ENCODE results near the gene MGMT. TPM values are rescaled to one million over a fixed set of nuclear protein-coding genes. Genes with fewer than 3 reads are reported as not detected.

The MGMT gene
- total RNA-seq, 1 experiment from 2014 or later: 11.5 TPM

DNA sequence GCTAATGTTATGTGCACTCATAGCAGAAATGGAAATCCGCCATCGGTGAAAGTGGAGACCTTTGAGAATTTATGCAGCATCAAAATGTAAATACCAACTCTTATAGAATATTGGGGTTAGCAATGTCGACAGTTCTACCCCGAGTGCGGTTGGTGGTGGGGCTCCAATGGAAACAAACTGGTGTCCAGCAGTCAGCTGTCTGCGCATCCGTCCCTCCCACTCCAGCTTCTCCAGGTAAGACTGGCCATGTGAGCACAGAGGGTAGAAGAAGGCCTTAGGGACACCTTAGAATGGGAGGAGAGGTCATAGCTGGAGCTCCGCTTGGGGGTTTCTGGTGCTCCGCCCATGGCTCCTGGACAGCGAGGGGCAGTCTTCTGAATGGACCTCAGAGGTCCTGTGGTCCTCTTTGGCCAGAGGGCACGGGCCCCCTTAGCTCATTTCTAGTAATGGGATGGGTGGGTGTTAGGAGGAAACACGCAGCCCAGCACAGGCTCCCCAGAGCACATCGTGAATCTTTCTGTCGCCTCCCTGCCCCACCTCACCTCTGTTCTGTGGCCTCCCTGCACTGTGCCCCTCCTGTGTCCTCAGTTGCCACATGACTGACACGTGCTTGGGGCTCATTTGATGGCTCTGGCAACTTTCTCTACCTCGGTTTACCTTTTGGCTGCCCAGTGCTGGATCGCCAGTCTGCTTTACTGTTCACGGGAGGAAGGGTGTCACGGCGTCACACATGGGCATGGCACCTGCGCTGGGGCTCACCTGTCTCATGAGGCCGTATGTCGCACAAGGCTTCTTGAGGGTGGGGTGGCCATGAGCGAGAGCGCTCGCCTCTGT, 50.0 kb downstream of the MGMT start:
- DNase-seq (ENCODE audit: extremely low read depth, low read depth): no peak

DNA sequence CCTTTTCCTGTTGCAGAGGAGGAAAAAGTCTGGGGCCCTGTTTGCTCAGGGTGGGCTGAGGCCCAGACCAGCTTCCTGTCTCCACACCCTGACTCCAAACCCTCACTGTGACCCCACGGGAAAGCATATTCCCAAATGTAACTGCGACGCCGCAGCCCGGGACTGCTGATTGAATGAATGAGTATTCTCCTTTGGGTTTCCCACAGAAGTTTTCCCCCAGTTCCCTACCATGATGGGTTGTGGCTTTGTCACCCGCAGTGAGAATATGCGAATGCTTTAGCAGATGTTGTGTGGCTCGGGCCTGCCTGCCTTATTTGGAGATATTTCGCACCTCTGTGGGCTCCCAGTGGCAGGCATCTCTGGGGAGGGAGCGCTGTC, 50.6 kb downstream of the MGMT start:
- no peak for DNase-seq (ENCODE audit: extremely low read depth, low read depth)

DNA sequence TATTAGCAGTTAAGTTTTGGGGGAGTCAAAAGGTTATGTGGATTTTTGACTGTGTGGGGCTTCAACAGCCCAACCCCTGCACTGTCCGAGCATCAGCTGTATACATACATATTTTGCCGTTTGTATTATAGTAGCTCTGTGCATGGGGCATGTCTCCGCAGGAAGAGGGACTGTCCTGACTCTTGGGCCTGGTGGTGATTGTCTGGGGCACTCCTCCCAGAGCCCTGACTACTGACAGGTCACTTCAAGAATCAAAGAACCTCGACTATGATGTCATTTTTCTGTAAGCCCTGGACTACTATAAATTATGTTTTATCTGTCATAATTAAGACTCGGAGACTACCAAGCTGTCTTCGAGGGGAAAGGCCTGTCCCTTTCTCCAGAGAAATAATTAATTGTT, 51.8 kb downstream of the MGMT start:
- no peak for DNase-seq (ENCODE audit: extremely low read depth, low read depth)

DNA sequence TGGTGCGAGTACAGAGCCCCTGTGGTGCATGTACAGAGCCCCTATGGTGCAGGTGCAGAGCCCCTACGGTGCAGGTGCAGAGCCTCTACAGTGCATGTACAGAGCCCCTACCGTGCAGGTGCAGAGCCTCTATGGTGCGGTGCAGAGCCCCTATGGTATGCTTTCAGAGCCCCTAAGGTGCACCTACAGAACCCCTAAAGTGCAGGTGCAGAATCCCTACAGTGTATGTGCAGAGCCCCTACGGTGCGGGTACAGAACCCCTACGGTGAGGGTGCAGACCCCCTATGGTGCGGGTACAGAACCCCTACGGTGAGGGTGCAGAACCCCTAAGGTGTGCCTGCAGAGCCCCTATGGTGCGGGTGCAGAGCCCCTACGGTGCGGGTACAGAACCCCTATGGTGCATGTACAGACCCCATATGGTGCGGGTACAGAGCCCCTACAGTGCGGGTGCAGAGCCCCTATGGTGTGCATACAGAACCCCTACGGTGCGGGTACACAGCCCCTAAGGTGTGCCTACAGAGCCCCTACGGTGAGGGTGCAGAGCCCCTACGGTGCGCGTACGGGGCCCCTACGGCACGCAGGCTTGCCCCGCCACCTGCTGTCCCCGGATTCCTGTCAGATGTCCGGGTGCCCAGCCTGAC, 53.5 kb downstream of the MGMT start:
- no peak for DNase-seq (ENCODE audit: extremely low read depth, low read depth)

DNA sequence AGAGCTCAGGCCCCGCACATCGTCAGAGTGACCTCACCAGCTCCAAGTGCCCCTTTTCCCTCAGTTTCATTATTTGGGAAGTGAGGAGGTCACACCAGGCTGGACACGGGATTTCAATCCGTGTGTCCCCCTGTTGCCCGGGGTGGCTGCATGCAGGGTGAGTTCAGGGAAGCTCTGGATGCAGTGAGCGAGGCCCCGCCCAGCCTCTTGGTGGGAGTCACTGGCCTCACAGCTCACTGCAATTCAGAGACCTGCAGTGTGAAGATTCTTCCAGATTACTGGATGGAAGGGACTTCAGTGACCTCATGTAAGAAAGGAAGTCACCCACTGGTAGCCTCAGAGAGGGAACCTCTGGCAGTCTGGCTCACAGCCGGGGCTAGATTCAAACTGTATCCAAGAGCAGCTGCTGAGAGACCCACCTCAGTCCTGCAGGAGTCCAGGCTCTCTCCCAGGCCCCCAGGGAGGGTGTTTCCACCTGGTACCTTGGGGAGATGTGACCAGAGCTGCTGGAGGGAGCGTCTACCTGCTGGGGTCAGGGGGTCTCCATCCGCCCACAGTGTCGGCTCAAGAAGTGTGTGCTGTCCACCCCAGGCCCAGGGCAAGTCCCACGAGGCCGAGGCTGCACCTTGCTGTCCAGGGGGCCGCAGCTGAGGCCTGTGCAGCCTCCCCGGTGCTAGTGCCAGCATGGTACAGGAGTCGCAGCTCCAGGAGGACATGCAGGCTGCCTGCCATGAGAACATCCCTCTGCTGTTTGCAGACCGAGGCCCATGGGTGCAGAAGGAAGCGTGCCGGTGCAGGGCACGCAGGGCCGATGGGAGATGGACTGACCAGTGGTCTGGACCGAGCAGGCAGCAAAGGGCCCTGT, 54.4 kb downstream of the MGMT start:
- DNase-seq (ENCODE audit: extremely low read depth, low read depth): no peak

DNA sequence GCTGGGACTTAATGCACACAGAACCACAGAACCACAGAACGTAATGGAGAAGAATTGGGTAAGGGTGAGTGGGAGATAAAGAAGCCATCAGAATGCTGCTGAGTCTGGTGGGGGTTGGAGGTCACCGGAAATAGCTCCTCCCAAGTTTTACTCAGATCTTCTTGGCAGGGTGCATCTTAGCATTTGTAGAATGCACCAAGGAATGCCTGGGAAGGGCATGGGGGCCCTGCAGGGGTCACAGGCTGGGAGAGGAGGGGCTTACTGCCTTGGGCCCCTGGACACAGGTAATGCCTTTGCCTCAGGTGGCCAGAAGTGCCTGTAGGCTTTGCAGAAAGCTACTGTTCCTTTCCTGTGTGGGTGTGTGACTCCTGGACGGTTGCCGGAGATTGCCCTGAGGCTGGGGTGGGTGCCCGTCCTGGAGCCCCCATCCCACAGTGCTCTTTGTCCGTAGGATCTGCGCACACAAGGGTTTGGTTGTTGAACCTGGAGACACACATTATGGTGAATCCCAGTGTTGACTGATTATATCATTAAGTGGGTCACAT, 55.1 kb downstream of the MGMT start:
- DNase-seq (ENCODE audit: extremely low read depth, low read depth): no peak

DNA sequence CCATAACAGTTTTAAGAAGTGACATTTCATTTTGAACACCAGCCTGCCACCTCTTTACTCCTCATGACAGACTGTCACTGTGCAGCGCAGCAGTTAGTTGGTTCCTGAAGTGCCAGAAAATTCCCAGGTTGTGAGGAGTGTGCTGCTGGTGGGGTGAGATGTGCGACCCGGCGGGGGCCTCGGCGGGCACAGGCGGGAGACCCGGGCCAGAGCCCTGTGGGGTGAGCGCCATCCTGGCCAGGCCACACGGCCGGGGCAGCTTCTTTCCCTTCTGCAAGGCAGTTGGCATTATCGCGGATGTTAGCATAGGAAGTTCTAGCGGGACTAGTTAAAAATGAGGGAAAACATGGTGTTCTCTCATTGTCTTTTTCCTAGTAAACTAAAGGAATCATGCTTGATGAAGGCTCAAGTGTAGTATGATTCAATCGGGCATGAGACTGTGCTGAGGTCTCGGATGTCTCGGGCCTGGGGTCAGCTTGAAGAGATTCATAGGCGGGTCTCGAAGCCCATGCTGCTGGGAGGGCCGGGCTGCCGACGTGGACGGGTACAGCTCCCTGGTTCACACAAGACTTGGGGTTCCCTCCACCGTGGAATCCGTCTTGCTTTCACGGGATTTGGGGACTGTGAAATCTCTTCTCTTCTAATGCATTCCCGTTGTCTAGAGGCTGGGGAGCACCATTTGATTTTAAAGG, 56.1 kb downstream of the MGMT start:
- no peak for DNase-seq (ENCODE audit: extremely low read depth, low read depth)

DNA sequence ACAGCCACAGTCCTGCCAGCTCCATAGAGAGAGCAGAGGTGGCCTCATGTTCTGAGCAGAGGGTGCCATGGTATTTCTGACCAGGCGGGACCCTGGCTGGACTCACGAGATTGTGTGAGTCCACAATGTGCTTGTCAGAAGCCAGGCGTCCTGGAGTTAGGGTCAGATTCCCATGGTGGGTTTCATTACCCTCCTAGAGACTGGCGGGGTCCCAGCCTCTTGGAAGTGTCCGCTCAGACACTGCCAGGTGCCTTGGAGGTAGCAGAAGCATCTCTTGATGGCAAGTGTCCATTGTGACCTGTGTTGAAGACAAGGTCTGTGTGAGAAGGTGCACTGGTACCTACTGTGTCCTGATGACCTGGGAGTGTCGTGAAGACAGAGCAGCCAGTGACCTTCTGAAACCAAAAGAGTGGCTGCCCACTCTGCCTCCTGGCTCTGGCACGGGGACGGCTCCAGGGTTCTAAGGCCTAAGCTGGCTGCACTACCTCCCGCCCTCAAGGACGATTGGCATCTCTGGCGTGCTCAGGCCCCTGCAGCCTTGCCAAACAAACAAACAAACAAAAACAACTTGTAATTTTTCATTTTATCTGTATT, 56.8 kb downstream of the MGMT start:
- DNase-seq (ENCODE audit: extremely low read depth, low read depth): no peak

DNA sequence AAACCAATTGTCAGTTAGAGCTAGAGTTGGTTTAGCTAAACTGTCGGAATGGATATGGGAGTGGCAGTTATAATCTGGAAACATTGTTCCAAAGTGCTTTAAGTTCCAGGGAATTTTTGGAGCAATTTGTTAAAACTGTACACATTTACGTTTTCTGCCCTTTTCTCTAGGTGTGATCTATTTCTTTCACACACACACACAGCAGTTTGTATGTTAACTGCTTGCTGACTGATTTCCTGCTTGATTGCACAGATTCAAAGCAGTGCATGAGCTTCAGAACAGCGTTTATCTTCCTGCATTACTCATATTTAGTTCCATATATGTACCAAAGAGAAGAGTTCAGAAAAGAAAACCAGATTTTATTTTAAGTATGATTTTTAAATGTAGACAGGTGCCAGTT, 57.9 kb downstream of the MGMT start:
- no peak for DNase-seq (ENCODE audit: extremely low read depth, low read depth)

DNA sequence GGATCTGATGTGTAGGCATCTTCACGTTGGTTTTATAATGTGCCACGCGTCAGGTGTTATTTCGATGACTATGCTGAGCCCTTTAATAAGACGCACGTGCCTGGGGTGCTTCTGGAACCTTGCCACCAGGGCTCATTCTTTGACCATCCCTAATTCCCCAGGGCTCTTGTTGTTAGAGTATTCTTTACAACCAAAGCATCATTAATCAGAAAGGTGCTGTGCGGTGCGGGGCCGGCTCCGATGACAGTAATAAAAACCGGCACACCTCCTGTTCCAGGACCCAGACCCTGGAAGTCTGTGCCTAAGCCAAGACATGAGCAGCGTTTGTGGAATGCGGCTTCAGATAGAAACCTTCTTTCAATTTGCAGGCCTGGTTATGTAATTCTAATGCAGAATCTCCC, 58.4 kb downstream of the MGMT start:
- DNase-seq (ENCODE audit: extremely low read depth, low read depth): no peak

DNA sequence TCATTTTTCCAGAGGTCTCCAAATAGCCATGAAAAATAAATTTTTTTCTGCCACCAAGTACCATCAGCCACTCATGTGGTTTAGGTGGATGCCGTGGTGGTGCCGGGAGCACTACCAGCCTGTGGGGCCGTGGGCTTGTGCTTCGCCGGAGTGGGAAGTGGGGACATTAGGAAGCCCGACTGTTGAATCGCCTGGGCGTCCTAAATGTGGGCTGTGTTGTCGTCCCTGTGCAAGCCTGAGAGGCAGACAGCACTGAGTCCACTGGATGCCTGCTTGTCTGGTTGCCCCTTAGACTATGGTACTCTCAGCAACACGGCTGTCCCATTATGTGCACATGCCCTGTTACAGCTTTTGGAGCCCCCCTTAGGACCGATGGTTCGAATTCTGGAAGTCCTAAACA, 59.9 kb downstream of the MGMT start:
- no peak for DNase-seq (ENCODE audit: extremely low read depth, low read depth)

DNA sequence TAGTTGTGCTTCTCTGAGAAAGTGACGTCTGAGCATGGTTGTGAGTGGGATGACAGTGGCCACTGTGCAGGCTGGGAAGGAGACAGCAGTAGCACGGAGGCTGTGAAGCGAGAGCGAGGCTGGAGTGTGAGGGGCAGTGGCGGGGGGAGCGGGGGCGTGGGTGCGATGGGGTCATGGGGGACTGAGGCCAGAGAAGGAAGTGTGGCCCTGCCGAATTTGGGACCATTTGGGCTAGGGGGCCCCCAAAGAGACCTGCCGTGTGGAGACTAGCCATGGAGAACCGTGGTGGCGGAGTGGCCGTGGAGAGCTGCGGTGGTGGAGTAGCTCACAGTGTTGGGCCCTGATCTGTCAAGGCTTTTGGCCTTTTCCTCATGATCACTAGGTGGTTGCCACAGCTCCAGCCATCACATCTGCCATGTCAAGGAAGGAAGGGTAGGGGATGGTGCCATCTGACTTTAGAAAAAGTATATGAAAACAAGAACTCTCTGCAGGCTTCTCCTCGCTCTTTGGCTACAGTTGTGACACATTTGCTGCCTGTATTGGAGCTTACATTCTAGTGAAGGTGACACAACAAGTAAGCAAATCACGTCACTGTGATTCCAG, 61.4 kb downstream of the MGMT start:
- DNase-seq (ENCODE audit: extremely low read depth, low read depth): no peak

DNA sequence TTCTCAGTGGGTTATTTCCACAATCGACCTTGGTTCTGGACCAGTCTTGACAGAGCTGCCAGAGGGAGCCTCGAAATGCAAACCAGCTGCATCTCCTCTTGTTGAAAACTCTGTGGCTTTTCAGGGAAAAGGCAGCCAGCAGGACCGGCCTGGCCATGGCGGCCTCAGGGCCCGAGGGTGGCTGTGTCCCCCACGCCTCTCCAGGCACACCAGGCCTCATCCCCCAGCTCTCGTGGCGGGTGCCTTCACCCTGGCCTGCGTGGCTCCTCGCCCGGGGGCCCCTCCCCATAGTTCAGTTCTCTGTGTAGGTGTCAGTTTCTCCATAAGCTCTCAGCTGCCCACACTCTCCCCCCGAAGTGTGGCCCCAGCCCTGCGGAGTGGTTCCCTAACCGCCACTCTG, 63.5 kb downstream of the MGMT start:
- DNase-seq (ENCODE audit: extremely low read depth, low read depth): no peak

DNA sequence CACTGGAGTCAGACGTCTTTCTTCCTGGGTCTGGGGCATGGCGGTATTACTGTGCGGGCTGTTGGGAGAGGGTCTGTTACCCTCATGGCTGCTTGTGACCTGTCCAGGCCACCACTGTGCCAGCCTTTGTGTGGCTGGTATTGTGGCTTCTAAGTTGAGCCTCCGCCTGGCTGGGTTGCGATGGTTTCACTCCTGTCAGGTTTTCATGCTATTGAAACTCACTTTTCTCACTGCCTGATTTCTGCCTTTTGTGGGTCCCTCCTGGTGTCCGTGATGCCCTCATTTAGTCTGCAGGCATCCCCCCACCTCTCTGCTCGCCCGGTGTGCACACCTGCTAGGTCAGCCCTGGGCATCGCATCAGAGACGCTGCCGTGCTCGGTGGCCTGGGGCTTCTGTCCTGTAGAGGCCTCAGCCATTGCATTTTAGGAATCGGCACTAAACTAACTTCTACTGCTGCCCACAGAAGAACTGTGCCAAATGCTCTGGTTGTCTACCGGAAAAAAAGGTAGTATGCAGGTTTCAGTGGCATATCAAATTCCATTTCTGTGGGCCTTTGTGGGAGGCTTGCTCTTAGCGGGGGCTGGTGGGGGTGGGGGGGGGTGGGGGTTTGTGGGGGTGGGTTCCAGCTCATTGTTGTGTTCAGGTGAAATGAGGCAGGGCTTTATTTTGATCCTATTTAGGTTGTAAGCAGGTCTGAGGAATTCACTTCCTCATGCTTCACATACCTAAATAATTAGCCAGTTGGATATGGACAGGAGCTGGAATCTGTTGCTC, 64.3 kb downstream of the MGMT start:
- no peak for DNase-seq (ENCODE audit: extremely low read depth, low read depth)

DNA sequence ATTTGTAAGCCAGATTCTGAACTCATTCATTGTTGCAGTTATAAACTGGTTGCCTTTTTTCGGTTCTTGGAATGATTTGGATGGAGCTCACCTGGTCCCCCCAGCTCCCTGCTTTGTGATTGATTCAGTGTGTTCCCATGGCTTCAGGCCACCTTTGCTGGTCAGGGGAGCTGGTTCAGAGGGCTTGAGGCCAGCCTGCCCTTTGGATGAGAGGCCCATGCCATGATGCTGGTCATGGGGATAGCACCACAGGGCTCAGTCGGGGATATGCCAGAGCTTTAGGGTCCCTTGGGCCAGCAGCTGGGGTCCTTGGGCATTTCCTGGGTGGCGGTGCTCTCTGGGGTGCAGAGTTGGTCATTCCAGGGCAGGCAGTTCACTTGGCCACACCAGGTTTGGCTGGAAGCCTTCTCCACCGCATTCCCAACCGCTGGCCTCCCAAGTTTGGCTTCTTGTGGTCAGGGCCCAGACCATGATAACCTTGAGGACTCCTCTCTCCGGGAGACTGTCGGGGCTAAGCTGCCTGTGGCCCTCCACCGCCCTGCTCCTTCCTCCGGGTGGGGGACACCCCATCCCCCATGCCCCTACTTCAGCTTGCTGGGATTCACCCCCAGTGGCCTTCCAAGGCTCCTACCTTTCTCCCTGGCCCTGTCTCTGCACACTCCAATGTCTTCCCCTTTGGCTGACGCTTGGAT, 65.1 kb downstream of the MGMT start:
- DNase-seq (ENCODE audit: extremely low read depth, low read depth): no peak

DNA sequence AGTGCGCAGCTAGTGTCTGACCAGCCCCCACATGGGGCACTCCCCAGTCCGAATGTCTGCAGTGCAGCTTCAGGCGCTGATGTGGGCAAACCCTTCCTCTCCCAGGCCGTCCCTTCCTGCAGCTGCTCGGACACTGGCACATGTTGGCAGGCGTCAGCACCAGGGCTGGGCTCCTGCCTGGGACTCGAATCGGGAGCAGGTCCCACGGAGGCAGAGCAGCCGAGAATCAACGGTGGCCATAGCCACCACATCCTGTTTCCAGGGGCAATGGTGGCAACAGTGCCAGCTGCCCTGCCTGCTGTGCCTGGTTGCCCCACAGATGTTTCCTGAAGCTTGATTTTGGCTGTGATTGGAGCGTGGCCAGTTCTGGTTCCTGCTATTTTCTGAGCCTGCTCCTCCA, 65.8 kb downstream of the MGMT start:
- no peak for DNase-seq (ENCODE audit: extremely low read depth, low read depth)

DNA sequence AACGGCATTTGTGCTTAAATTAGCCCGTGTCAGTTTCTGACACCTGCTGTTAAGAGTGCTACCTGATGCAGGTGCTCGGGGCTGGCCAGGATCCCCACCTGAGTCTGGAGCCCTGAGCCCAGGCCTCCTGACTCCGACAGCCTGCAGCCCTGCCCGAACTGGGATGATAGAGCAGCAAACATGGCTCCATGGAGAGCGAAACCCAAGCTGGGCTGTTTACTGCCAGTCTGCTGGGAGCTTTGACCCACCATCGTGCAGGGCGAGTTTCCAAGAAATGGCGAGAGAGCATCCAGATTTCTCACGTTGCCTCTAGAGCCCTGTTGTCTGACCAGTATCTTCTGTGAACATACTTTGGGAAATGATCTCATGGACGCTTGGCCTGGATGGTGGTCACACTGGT, 66.2 kb downstream of the MGMT start:
- no peak for DNase-seq (ENCODE audit: extremely low read depth, low read depth)

DNA sequence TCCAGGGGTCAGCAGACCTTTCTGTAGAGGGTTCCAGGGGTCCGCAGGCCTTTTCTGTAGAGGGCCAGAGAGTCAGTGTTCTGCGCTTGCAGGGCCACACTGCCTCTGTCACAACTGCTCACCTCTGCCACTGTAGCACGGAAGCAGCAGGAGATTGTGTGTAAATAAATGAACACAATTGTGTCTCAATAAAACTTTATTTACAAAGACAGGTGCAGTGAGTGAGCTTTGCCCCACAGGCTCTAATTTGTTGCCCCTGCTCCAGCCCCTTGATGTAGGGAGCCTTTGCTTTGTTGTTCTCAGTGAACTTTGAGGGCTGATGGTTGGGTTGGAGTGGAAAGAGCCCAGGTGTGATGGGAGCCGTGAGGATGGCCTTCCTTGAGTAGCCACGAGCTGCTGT, 67.8 kb downstream of the MGMT start:
- DNase-seq (ENCODE audit: extremely low read depth, low read depth): no peak

DNA sequence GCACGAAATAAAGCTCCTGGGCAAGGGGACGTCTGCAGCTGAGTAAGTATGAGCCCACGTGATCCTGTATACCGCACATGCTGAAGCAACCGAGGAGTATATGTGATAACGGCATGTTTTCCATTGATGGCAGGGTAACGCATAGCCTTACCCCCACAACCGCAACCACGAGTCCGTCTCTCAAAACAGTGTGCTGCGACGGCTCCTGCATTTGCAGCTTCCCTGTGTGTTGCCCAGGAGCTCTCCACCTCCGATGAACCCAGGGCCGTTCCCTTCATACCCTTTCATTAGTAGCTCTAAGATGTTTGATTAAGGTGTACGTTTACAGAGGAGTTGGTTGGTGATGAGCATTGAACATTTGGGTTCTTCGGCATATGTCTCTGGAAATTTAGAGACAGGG, 69.3 kb downstream of the MGMT start:
- no peak for DNase-seq (ENCODE audit: extremely low read depth, low read depth)

Measured in NCI-H460 (cell line).